Endothelial cell (in vitro differentiated cells): Measurements from ENCODE around the gene KRT10. TPM values are rescaled to one million over a fixed set of nuclear protein-coding genes. Genes with fewer than 3 reads are reported as not detected.

ENCODE experiments used
- DNase-seq: peaks from one replicate; pipeline ENCODE4 v3.0.0; 2021; ENCODE audit warnings: low spot score
- H3K27ac Mint-ChIP-seq: one replicate; pipeline ENCODE4 v1.8.0; 2021; ENCODE audit warnings: mixed read lengths, inconsistent platforms; ENCODE audit not compliant: unreplicated experiment
- H3K27me3 Mint-ChIP-seq: one replicate; pipeline ENCODE4 v1.8.0; 2021; ENCODE audit warnings: mild to moderate bottlenecking, moderate library complexity, mixed read lengths, inconsistent platforms; ENCODE audit not compliant: unreplicated experiment
- H3K36me3 Mint-ChIP-seq: one replicate; pipeline ENCODE4 v1.8.0; 2021; ENCODE audit warnings: mild to moderate bottlenecking, low read depth, mixed read lengths, inconsistent platforms; ENCODE audit not compliant: unreplicated experiment
- H3K4me1 Mint-ChIP-seq: one replicate; pipeline ENCODE4 v1.8.0; 2021; ENCODE audit warnings: mild to moderate bottlenecking, mixed read lengths, inconsistent platforms; ENCODE audit not compliant: unreplicated experiment
- H3K4me3 Mint-ChIP-seq: one replicate; pipeline ENCODE4 v1.8.0; 2021; ENCODE audit warnings: mild to moderate bottlenecking, mixed read lengths, inconsistent platforms; ENCODE audit not compliant: unreplicated experiment
- H3K9me3 Mint-ChIP-seq: one replicate; pipeline ENCODE4 v1.8.0; 2021; ENCODE audit warnings: mixed read lengths, inconsistent platforms; ENCODE audit not compliant: unreplicated experiment
- total RNA-seq: library from RNA; stranded (reverse); fragmentation: NEBNext Ultra II Directional; extraction: Animal tissue kit (Norgen Biotek cat#: 25700); gene quantifications from one replicate; pipeline ENCODE4 v1.2.1, GENCODE V29; 2021; ENCODE audit not compliant: unreplicated experiment
- TF ChIP-seq, protein P1 (sequence below): fragments of 200-600 bp; sonication (generic); IDR thresholded peaks from one replicate; pipeline ENCODE4 v1.5.0; 2021; ENCODE audit warnings: antibody characterized with exemption; ENCODE audit not compliant: unreplicated experiment

The KRT10 gene
- total RNA-seq, 1 donor from 2014 or later: 28.2 TPM

DNA sequence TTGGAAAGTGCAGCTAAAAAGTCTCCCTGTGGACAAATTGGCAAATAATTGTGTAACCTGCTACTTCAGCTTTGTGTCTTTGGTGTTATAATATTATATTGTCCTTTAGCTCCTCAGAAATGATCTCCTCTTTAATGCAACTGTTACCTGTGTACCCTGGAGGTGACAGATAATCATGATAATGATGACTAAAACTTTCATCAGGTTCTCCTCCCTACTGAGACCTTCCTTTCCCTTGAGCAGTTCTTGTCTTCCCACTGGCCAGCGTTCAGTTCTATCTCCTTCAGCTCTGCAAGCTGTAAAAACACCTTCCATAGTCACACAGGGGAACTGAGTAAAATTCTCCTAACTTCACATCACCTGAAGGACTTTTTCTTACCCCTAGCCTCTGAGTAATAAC lies 29.9 kb upstream of the KRT10 start:
- H3K4me3 Mint-ChIP-seq: no peak overlapping the region
- H3K4me1 Mint-ChIP-seq: no peaks in the 10 kb centered on the region

DNA sequence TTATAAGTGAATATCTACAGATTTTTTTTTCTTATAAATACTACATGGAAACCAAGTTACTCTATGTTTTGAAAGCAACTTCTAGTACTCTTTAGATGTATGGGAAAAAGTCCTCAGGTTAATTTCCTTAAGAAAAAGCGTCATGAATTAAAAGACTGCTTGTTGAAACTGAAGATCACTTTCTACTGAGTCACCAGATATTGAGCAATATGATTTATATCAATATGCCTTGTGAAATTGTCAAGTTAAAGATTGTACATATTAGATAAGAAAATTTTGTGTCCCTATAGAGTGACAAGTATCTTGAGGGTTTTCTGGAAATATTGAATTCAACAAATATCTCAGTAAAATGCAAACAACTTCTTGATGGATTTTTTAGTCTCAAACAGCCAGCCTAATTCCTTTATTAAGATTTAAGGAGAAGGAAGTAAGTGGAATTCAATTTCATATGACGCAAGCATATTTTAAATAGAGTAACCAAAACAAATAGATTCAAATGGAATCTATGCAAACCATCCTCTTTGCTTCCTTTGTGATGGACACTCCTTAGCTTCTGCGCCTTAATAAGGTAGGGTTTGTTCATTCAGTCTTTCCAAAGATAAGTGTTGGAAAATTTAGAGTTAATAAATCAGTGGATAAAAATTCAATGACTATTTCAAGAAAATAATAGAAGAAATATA lies 28.0 kb upstream of the KRT10 start:
- no peak overlapping the region for H3K27ac Mint-ChIP-seq
- H3K4me1 Mint-ChIP-seq: no peaks in the 10 kb centered on the region
- no peaks in the 10 kb centered on the region for H3K36me3 Mint-ChIP-seq
- no peak overlapping the region for H3K4me3 Mint-ChIP-seq
- TF ChIP-seq, protein P1, sequence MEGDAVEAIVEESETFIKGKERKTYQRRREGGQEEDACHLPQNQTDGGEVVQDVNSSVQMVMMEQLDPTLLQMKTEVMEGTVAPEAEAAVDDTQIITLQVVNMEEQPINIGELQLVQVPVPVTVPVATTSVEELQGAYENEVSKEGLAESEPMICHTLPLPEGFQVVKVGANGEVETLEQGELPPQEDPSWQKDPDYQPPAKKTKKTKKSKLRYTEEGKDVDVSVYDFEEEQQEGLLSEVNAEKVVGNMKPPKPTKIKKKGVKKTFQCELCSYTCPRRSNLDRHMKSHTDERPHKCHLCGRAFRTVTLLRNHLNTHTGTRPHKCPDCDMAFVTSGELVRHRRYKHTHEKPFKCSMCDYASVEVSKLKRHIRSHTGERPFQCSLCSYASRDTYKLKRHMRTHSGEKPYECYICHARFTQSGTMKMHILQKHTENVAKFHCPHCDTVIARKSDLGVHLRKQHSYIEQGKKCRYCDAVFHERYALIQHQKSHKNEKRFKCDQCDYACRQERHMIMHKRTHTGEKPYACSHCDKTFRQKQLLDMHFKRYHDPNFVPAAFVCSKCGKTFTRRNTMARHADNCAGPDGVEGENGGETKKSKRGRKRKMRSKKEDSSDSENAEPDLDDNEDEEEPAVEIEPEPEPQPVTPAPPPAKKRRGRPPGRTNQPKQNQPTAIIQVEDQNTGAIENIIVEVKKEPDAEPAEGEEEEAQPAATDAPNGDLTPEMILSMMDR: no peak
- no peaks in the 10 kb centered on the region for H3K9me3 Mint-ChIP-seq
- no peaks in the 10 kb centered on the region for H3K27me3 Mint-ChIP-seq
- no peak for DNase-seq

More for the DNA sequence above, 29.9 kb upstream of the KRT10 start:
- TF ChIP-seq, protein P1: no peak
- DNase-seq: no peak
- no peak overlapping the region for H3K27ac Mint-ChIP-seq
- H3K9me3 Mint-ChIP-seq: no peaks in the 10 kb centered on the region
- no peaks in the 10 kb centered on the region for H3K36me3 Mint-ChIP-seq
- H3K27me3 Mint-ChIP-seq: no peaks in the 10 kb centered on the region

- no peak for DNase-seq
- no peaks in the 10 kb centered on the region for H3K9me3 Mint-ChIP-seq
- H3K27me3 Mint-ChIP-seq: no peaks in the 10 kb centered on the region
- no peaks in the 10 kb centered on the region for H3K4me1 Mint-ChIP-seq
- no peak overlapping the region for H3K27ac Mint-ChIP-seq
- TF ChIP-seq, protein P1: no peak
- H3K4me3 Mint-ChIP-seq: no peak overlapping the region
- H3K36me3 Mint-ChIP-seq: no peaks in the 10 kb centered on the region
Observed at GRCh38 chr17:40849723-40850122, 27.3 kb upstream of the KRT10 start.

DNA sequence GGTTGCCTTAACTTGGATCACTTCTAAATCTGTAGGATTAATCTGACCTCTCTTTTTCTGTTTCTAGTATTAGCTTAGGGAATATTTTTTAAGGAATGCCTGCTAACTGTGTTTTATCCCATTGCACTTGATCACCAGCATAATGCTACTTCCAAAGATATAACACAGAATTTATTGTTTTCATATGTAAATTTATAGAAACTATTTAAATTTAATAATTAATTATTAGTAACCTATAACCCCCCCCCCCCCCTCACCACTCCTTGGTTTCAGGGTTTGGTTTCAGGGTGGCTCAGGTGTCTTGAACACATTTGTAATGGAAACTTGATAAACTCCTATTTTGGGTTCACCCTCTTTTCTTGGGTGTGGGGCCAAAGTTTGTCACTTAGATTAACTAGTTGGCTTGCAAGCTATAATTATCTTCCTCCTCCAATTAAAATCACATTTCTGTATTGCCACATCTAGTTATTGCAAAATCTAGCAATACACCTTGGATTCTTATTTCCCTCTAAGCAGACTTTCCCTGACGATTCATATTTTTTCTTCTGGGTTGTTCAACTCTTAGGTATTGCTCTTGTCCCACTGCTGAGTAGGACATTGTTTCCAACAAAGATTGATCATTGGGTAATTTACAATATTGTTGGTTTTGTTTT lies 26.3 kb upstream of the KRT10 start:
- H3K4me3 Mint-ChIP-seq: no peak overlapping the region
- no peaks in the 10 kb centered on the region for H3K9me3 Mint-ChIP-seq
- no peak overlapping the region for H3K27ac Mint-ChIP-seq
- no peaks in the 10 kb centered on the region for H3K36me3 Mint-ChIP-seq
- no peaks in the 10 kb centered on the region for H3K27me3 Mint-ChIP-seq
- DNase-seq: no peak
- no peaks in the 10 kb centered on the region for H3K4me1 Mint-ChIP-seq
- TF ChIP-seq, protein P1: no peak

GRCh38 chr17:40846515-40847144 lies 24.2 kb upstream of the KRT10 start:
- no peaks in the 10 kb centered on the region for H3K9me3 Mint-ChIP-seq
- H3K36me3 Mint-ChIP-seq: no peaks in the 10 kb centered on the region
- no peak for DNase-seq
- peaks cover 4% of the 10 kb centered on the region for H3K4me1 Mint-ChIP-seq
- TF ChIP-seq, protein P1: no peak
- H3K4me3 Mint-ChIP-seq: no peak overlapping the region
- H3K27me3 Mint-ChIP-seq: no peaks in the 10 kb centered on the region
- no peak overlapping the region for H3K27ac Mint-ChIP-seq
